Cardiac fibroblast (primary cell): ENCODE results near the gene TBX4.

Experiments
- DNase-seq, 2 donors: peaks; one replicate each; pipeline versions ENCODE4 v3.0.0 to v3.0.0-alpha.2; 2010; ENCODE audit warnings: low read depth in 2 of 2
- H3K4me3 ChIP-seq, 2 donors: replicated peaks in 1 of 2; 1 replicate in 1 of 2; 2 replicates in 1 of 2; pipeline ENCODE4 v1.5.1; 2011; ENCODE audit warnings: low read depth in 2 of 2, low read length in 2 of 2, mild to moderate bottlenecking in 2 of 2, moderate library complexity in 1 of 2
- TF ChIP-seq, protein P1 (sequence below): IDR thresholded peaks from one replicate; pipeline ENCODE4 v1.5.1; 2011; ENCODE audit warnings: low read depth, mild to moderate bottlenecking, low read length, inconsistent platforms

The TBX4 gene

DNA sequence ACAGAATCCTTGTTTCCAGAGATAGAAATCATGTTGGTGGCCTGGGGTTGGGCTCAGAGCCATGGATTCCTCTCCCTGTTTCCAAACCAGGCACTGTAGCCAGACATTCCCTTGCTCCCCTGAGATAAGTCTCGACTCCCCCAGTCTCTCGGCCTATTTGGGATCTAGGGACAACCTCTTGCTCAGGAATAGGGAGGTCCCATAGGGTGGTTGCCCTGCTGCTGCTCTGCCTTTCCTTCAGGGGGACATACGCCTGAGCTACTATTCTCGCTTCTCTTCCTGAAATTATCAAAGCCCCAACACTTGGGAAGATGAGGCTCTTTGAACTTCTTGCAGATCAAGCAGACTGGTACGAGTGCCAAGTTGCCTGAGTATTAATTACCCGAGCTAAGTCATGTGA lies 58.0 kb downstream of the TBX4 start:
- TF ChIP-seq, protein P1, sequence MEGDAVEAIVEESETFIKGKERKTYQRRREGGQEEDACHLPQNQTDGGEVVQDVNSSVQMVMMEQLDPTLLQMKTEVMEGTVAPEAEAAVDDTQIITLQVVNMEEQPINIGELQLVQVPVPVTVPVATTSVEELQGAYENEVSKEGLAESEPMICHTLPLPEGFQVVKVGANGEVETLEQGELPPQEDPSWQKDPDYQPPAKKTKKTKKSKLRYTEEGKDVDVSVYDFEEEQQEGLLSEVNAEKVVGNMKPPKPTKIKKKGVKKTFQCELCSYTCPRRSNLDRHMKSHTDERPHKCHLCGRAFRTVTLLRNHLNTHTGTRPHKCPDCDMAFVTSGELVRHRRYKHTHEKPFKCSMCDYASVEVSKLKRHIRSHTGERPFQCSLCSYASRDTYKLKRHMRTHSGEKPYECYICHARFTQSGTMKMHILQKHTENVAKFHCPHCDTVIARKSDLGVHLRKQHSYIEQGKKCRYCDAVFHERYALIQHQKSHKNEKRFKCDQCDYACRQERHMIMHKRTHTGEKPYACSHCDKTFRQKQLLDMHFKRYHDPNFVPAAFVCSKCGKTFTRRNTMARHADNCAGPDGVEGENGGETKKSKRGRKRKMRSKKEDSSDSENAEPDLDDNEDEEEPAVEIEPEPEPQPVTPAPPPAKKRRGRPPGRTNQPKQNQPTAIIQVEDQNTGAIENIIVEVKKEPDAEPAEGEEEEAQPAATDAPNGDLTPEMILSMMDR: no peak
- no peak for DNase-seq
- no peak overlapping the region for H3K4me3 ChIP-seq

- no peak for DNase-seq
- H3K4me3 ChIP-seq: no peak overlapping the region
- TF ChIP-seq, protein P1: no peak
These were observed 58.8 kb downstream of the TBX4 start for GRCh38 chr17:61510991-61511390.

DNA sequence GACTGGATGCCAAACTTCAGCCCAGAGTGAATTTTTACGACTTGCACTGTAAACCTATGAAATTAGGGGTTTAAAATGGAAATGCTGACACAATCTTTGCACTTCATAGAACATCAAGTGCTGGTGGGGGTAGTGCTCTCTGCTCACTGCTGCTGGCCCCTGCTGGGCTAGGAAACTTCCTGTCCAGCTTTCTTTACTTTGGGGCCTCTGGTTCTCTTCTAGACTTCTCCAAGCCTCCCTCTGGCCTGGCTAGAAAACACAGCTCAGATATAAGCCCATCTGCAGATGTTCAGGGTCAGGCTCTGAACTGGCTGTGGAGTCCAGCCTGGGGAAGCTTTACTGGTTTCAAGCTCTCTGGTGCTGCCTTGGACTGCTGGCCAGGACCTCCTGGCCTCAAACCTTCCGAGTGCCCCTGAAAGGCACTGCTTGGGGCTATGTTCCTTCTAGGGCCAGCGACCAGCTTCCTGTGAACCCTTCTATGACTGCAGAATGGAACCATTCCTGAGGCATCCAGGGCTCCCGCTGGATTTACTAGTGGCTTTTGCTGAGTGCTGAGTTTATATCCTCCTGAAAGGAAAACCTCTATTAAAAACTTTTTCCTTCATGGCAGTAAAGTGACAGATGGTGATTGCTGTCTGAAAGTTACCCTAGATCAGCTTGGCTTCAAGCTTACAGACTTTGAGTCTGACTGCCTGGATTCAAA lies 59.4 kb downstream of the TBX4 start:
- DNase-seq: no peak
- TF ChIP-seq, protein P1: no peak

GRCh38 chr17:61514491-61514890 lies 62.3 kb downstream of the TBX4 start:
- TF ChIP-seq, protein P1: no peak
- no peak for DNase-seq
- no peak overlapping the region for H3K4me3 ChIP-seq

More for the DNA sequence above, 59.4 kb downstream of the TBX4 start:
- no peak overlapping the region for H3K4me3 ChIP-seq

GRCh38 chr17:61517265-61517664 lies 65.0 kb downstream of the TBX4 start:
- no peak overlapping the region for H3K4me3 ChIP-seq
- no peak for DNase-seq
- TF ChIP-seq, protein P1: no peak

GRCh38 chr17:61517843-61518606 lies 65.8 kb downstream of the TBX4 start:
- DNase-seq: no peak
- no peak overlapping the region for H3K4me3 ChIP-seq
- TF ChIP-seq, protein P1: no peak
